ENCODE results near the gene RNPEPL1.
"Not testable (repeated sequence)": the region's sequence is repeated elsewhere in the genome, so short reads cannot be mapped to it uniquely, and the experiment has no call there.

The RNPEPL1 gene

DNA sequence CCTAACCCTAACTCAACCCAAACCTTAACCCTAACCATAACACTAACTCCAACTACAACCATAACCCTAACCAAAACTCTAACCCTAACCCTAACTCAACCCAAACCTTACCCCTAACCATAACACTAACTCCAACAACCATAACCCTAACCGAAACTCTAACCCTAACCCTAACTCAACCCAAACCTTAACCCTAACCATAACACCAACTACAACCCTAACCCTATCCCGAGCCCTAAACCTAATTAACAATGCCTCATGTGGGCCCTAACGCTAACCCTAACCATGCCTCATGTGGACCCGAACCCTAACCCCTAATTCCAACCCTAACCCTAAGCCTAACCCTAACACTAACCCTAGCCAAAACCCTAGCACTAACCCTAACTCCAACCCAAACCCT lies 45.5 kb downstream of the RNPEPL1 start:
- DNase-seq = no peak

DNA sequence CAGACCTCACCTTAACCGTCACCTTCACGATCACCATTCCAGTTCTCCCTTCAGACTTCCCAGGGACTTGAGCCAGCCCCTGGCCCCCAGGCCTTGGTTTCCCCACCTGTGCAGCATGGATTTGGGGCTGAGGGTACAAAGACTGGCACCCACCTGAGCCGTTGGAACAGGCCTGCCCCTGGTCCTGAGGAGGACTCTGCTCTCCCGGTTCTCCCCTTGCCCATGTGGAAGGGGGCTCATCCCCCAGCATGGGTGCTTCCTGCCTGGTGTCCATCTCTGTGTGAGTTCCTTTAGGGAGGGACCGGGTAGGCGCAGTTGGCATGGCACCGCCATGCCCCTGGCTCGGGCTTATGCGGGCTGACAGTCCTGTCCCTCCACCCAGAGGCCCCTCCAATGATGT lies 46.1 kb downstream of the RNPEPL1 start:
- DNase-seq = no peak

DNA sequence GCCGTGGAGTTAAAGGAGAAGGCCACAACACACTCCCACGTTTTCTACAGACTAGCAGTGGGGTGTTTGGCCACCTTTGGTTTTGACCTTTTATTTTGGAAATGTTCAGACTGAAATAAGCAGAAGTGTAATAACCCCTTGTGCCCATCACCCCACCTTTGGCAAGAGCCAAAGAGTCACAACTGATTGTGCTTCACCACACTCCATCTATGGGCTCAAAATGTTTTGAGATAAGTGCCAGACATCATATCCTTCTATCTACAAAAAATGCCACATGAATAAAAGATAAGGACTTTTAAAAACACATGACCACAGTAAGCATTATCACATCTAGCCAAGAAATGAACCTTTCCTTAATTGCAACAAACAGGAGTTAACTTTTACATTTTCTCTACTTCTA lies 47.1 kb downstream of the RNPEPL1 start:
- no peak for DNase-seq

DNA sequence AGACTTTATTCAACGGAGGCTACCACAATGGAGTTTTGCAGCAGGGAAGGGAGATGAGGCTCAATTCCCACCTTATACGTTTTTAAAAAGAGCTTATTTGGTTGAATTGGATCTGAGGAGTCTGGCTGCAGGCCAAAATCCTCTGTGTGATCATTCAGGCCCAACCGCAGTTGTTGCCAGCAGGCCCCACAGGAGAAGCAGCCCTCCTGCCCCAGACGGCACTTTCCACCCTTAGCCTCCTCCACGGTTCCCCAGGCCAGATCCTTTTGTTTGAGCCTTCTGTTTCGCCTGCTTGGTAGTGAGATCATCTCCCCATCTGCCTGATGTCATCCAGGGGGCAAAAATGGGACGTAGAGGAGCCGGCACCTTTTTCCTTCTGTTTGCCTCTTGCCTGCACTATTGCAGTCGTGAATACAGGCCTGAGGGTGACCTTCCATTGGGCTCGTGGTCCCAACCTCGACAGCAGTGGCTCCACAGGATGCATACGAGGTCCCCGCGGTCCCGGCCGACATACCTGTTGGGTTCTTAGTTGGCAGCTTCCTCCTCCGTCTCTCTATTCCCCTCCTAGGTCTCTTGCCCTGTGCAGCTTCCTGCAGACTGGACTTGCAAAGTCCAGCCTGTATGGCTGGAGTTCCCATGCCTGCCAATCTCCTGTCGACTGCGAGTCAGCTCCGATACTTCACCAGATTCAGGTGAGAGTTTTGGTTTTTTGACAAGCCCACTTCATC lies 47.7 kb downstream of the RNPEPL1 start:
- no peak for DNase-seq

DNA sequence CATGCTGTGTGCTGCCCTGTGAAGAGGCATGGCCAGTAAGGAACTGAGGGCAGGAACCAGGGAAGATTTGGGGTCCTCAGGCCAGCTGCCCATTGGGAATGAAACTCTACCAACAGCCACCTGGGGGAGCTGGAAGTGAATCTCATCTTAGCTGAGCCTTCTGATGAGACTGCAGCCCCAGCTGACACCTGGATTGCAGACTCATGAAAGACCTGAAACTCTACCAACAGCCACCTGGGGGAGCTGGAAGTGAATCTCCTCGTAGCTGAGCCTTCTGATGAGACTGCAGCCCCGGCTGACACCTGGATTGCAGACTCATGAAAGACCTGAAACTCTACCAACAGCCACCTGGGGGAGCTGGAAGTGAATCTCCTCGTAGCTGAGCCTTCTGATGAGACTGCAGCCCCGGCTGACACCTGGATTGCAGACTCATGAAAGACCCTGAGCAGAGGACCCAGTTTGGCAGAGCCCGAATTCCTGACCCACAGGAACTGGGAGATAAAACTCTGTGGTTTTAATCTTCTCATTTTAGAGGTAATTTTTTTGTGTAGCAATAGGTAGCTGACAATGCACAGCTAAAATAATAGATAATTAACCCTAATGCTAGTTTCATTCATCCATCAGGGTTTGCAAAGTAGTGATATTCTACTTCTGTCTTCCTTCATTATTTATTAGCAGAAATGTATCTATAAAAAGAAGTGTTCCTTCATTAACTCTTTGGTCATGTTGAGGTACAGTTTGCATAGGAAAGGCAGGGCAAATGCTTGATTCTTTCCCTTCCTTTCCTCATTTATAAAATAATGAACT lies 48.8 kb downstream of the RNPEPL1 start:
- DNase-seq = not testable (repeated sequence)

DNA sequence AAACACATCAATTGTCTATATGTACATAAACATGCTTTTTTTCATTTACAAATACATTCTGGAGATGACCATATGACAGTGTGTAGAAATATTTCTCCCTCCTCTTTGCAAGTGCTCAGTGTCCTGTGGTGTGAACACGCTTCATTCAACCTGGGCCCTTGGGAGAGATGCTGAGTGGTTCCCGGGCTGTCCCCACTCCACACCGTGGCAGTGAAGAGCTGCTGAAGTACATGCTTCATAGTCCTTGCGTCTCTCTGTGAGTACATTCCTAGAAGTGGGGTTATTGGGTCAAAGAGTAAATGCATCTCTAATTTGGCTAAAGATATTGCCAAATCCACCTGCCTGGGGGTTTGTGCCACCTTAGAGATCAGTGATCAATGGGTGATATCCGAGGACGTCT lies 50.5 kb downstream of the RNPEPL1 start:
- DNase-seq = no peak

DNA sequence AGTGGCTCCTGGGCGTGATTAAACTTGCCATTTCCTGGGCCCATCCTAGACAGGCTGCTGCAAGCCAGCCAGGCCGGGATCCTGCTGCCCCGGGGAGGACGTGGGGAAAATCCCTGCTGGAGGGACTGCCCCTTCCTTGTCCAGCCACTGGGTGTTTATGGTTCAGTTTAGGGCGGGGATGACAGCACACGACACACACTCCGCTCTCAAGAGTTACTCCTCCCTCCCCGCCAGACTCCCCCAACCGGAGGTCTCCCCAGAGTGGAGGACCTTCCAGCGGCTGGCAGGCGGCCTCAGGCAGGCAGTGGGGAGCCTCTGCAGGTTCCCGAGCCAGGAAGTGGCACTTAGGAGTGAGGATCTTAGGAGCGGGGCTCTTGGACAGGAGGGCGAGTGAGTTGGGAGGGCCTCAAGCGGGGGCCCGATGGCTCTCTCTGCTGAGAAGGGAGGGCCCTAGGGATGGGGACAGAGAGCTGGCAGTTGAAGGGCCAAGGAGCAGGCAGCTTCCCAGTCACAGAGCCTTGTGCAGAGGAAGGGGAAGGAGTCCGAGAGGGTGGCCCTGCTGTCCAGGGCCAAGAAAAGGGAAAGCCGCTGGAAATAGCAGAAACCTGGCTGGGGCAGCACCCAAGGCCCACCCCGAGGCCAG lies 51.3 kb downstream of the RNPEPL1 start:
- DNase-seq = no peak

DNA sequence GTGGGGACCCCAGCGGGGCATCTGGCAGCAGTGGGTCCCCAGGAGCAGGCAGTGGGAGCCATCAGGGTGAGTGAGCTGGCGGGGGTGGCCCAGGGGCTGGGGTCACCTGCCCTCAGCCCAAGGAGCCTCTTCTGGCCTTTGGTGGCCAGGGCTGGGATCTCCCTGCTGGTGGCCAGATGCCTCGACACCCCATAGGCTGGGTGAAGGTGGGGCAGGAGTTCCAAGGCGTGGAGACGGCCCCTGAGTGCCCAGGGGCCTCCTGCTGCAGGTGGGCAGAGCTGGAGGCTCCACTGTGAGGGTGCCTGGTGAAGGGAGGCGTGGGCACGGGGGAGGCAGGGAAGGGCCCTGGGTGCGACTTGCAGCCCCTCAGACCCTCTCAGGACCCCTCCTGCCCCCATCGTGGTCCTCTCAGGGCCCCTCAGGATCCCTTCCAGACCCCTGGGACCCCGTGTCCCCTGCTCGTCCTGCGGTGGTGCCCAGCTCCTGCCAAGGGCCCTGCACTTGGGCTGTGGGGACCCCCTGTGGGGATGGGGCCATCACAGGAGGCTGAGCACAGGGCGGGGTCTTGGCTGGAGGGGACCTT lies 52.0 kb downstream of the RNPEPL1 start:
- DNase-seq = no peak

DNA sequence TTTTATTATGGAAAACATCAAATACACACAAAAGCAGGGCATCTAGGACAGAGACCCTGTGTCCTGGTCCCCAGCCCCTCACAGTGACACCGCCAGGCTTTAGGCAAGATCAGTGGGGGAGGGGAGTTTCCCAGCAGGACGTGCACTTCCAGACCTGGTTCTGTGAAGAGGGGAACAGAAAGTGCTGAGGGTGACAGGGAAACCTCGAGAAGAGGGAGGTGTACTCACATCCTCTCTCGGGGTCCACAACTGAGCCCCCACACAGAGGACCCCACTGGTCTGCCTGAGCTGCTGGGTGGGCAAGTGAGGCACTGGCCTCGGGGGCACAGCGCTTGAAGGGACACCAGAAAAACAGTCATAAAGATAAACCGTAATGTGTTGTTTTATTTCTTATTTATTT lies 52.6 kb downstream of the RNPEPL1 start:
- DNase-seq = no peak

DNA sequence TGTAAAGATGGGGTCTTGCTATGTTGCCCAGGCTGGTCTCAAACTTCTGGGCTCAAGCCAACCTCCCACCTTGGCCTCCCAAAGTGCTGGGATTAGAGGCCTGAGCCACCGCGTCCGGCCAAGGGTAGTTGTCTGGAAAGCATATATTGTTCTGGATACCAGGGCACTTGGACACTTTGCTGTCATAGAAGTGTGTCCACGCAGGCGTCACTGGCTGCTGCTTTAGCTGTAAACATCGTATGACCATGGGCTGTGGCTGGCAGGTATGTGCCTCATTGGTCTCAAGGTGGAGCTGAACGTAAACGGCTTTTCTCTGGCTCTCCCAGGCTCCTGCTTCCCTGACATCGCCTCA lies 53.8 kb downstream of the RNPEPL1 start:
- DNase-seq = no peak

DNA sequence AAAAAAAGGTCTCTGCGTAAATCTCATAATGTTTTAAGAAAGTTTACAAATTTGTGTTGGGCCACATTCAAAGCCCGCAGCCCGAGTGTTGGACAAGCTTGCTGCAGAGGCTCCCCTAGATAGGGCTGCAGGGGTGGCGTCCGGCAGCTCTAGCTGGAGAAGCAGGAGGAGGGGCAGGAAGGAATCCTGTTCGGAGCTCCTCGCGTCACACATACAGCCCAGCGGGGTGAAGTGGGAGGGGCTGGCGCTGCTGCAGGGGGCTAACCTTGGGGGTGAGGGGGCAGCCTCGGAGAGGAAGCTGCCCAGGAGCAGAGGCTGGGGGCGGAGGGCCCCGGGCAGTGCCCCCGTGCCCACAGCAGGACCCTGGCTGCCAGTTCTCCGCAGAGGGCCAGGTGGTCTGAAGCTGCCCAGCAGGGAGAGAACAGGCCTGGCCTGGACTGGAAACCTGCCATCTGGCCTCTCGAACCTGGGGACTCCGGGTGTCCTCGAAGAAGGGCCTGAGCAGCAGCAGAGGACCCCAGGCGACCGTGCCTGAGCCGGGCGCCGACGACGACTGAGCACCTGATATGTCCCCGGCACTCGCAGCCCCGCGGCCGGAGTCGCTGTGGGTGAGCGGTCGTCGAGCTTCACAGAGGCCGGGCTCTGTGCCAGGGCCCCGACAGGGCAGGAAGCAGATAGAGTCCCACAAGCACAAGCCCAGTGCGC lies 54.4 kb downstream of the RNPEPL1 start:
- DNase-seq = no peak

DNA sequence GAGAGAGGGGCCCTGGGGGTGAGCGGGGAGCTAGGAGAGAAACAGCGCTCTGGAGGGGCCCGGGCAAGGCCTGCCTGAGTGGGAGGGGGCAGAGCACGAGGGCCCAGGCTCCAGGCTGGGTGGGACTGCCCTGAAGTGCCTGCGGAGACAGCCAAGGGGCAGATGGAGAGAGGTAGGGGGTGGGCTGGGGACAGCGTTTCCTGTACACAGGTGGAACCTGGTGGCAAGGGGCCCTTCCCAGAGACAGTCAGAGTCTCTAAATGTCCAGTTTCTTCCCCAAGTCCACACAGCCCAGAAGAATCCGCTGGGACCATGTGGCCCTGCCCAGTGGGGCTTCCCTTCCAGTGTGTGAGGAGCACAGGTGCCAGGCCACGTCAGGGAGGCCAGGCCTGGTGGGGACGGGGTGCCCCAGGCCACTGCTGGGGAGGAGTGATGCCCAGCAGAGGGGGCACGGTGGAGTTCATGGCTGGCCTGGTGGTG lies 55.3 kb downstream of the RNPEPL1 start:
- DNase-seq = no peak

DNA sequence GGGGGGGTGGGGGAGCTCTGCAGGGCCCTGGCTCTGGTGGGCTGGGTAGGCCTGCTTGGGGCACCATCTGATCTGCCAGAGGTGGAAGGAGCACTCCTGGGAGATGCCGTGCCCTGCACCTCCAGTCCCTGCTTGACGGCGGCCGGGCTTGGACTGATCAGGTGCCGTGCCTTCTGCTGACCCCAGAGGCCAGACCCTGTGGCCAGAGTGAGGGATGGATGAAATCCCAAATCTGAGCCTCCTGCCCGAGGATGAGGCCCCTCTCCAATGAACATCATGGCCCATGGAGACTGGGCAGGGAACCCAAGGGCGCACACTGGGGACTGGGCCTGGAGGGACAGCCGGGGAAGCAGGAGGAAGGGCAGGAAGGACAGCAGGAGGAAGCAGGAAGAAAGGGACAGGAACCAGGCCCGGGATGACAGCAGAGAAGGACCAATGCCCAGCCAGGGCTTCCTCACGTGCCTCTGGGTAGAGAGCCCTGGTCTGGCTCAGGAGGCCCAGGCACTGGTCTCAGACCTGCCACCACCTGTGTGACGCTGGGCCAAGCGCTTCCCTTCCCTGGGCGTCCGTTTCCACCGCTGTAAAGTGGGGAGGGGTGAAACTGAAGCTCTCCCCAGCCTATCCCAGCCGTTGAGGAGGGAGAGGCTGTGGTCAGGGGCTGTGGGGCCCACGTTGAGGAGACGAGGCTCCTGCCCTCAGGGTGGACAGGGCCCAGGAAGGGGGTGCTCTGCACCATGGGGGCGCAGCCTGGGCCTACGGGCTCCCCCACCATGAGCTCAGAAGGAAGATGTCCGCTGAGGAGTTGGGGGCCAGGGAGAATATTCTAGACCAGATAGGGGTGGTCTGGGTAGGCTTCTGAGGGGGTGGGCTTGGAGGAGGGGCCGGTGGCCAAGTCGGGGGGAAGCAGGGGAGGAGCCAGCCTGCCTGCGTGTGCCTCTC lies 56.0 kb downstream of the RNPEPL1 start:
- DNase-seq = no peak

DNA sequence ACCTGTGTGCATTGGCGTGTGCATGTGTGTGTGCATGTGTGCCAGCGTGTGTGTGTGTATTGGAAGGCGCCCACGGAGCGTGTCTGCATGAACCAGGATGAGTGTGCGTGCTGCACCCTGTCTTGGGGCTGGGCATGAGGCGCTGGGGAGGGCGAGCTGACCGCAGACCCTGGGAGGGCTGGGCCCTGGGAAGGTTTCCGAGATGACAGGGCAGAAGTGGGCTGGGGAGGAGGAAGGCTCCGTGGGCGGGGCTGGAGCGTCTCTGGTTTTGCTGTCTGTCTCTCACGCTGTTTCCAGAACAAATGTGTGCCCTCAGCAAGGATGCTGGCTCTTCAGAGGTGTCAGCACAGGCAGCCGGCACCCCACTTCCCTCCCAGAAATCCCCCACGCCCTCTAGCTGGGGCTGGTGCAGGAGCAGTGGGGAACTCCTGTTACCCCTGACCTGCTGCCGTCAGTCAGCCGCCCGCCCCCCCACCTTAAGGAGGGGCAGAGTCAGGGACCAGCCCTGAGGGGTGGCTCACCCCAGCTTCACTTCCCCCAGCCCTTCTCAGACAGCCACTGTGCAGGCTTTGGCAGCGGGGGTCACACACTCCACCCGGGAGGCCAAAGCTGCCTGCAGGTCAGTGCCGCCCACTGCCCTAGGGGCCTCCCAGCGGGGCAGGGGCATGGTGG lies 56.8 kb downstream of the RNPEPL1 start, which contains the start of gene GPR35:
Gene GPR35 (plus strand): TSS at position 531 of the 672 bp plus-strand sequence. CDS start 4,473 bp downstream, outside the sequence.
- no peak for DNase-seq

DNA sequence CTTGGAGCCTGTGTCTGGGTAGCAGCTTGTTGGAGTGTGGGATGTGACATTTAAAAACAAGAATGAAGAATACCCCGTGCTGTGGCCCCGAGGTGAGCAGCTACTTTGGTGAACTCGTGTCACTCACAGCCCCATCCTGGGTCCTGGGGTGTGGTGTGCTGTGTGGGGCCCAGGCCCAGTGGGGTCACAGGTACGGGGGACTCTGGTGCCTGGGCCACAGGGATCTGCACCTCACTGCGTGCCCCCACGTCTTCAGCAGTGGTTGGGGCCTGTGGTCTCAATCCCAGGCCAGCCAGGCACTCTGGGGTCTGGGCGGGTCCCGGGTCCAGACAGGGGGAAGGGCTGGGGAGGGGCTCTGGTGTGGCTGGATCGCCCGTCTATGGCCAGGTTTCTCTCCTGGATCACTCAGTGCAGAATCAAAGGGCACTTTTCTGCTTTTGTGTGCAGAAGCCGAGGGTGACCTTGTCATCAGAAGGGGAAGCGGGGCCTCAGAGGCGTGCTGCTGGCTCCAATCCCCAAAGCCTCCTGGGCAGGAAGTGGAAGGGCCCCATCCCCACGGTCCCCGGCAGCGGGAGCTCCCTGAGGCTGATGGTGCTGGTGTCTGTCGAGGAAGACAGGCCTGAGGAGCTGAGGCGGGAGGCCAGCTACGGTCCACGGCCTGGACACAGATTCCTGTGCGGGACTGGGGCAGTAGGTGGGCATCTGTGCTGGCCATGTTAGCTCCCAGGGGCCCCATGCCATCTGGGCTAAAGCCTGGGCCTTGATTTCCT lies 58.4 kb downstream of the RNPEPL1 start:
- DNase-seq = no peak

DNA sequence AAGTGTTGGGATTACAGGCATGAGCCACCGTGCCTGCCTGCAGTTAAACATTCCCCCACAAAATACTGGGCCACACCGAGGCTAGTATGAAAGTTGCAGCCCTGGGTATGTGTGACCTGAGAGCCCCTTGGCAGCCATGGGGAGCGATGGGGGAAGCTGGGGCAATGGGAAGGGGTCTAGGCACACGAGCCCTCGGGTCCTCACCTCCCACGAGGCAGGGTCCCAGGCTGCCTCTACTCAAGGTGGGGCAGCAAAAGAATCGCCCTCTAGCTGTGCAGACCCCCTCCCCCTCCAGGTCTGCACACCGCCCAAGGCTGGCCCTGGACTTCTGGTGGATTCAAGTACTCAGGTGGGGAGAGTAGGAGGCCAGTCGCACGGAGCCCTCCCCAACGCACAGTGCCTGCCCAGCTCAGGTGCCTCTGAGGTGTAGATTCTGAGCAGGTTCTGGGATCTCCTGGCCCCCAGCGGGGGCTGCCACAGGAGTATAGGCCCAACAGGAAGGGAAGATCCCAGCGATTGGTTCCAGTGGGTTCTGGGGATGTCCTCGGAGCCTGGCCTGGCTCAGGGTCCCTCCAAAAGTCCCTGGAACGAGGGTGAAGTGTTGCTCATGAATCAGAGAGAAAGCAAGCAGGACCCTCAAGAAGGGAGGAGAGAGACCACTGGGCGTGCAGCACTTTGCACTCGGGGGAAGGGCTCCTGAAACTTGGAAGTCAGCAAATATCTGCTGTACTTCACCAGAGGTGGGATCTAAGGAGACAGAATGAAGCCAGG lies 59.6 kb downstream of the RNPEPL1 start:
- DNase-seq = no peak

DNA sequence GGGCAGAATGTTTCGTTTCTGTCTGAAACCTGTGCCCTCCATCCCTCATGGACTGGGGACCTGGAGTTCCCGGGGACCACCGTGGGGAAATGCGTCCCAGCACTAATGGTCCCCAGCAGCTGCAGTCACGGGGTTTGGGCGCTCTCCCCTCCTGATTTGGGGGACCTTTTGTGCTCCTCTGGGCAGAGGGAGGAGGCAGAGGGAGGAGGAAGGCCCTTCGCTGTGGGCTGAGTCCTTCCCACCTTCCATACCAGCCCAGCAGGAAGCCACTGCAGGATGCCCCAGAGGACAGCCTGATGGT lies 60.2 kb downstream of the RNPEPL1 start:
- DNase-seq = no peak

DNA sequence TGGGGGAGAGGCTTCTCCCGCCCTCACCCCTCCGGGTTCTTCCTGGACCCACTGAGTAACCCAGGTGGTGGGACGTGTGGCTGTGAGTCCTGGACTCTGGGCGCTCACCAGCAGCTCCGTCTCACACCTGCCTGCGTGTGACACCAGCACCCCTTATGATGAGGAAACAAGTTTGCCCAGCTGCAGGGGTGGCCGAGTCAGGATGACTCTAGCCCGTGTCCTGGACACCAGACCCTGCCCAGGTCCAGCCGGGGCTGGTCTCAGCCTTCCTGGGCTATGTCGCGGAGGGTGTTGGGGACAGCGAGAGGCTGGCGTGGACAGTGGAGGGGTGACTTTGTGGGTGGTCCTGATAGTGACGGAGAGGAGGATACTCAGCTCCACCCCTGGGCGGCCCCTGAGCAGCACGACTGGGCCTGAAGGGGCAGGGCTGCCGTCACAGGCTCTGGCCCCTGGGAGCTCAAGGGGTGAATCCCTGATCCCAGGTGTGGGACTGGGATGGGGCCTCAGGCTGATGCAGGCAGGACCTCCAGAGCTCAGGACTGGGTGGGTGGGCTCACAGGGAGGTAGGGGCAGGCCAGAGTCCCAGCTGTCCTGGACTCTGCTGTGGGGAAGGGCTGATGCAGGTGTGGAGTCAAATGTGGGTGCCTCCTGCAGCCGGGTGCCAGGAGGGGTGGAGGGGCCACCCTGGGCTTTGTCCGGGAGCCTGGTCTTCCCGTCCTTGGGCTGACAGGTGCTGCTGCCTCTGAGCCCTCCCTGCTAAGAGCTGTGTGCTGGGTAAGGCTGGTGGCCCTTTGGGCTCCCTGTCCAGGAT lies 60.7 kb downstream of the RNPEPL1 start:
- no peak for DNase-seq

DNA sequence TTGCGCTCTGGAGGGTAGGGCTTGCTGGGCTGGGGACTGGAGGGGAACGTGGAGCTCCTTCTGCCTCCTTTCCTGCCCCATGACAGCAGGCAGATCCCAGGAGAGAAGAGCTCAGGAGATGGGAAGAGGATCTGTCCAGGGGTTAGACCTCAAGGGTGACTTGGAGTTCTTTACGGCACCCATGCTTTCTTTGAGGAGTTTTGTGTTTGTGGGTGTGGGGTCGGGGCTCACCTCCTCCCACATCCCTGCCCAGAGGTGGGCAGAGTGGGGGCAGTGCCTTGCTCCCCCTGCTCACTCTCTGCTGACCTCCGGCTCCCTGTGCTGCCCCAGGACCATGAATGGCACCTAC lies 61.3 kb downstream of the RNPEPL1 start:
- no peak for DNase-seq
